SJSA1 (cell line): ENCODE data around the gene AUNIP. TPM values are rescaled to one million over a fixed set of nuclear protein-coding genes. Genes with fewer than 3 reads are reported as not detected.
"Not testable (repeated sequence)": the region's sequence is repeated elsewhere in the genome, so short reads cannot be mapped to it uniquely, and the experiment has no call there.

ENCODE experiments used
- DNase-seq, 2 experiments: peaks; one replicate each; pipeline ENCODE4 v3.0.0-alpha.2; 2015 to 2020; ENCODE audit warnings: low spot score in 2 of 2, low read depth in 1 of 2
- H3K27ac ChIP-seq: fragments of 250-450 bp; sonication (Bioruptor Pico); 2 replicates; pipeline ENCODE4 v1.5.1; 2020; ENCODE audit warnings: mild to moderate bottlenecking, moderate library complexity
- H3K27me3 ChIP-seq: fragments of 250-450 bp; sonication (Bioruptor Pico); replicated peaks from 2 replicates; pipeline ENCODE4 v1.5.1; 2020; ENCODE audit warnings: mild to moderate bottlenecking, moderate library complexity
- H3K36me3 ChIP-seq: fragments of 250-450 bp; sonication (Bioruptor Pico); 2 replicates; pipeline ENCODE4 v1.5.1; 2020; ENCODE audit warnings: mild to moderate bottlenecking
- H3K4me1 ChIP-seq: fragments of 250-450 bp; sonication (Bioruptor Pico); replicated peaks from 2 replicates; pipeline ENCODE4 v1.6.1; 2021; ENCODE audit warnings: mild to moderate bottlenecking
- H3K4me3 ChIP-seq: fragments of 250-450 bp; sonication (Bioruptor Pico); 2 replicates; pipeline ENCODE4 v1.5.1; 2020; ENCODE audit warnings: mild to moderate bottlenecking
- H3K9me3 ChIP-seq: fragments of 250-450 bp; sonication (Bioruptor Pico); replicated peaks from 2 replicates; pipeline ENCODE4 v1.5.1; 2020; ENCODE audit warnings: mild to moderate bottlenecking
- total RNA-seq: library from RNA; depleted of rRNA; stranded (reverse); fragments of >200 nt; shearing (Covaris generic); gene quantifications from 2 replicates; pipeline ENCODE4 v1.2.3, GENCODE V29; 2014

Gene AUNIP
- total RNA-seq, 1 experiment from 2014 or later, result 9.5 TPM

DNA sequence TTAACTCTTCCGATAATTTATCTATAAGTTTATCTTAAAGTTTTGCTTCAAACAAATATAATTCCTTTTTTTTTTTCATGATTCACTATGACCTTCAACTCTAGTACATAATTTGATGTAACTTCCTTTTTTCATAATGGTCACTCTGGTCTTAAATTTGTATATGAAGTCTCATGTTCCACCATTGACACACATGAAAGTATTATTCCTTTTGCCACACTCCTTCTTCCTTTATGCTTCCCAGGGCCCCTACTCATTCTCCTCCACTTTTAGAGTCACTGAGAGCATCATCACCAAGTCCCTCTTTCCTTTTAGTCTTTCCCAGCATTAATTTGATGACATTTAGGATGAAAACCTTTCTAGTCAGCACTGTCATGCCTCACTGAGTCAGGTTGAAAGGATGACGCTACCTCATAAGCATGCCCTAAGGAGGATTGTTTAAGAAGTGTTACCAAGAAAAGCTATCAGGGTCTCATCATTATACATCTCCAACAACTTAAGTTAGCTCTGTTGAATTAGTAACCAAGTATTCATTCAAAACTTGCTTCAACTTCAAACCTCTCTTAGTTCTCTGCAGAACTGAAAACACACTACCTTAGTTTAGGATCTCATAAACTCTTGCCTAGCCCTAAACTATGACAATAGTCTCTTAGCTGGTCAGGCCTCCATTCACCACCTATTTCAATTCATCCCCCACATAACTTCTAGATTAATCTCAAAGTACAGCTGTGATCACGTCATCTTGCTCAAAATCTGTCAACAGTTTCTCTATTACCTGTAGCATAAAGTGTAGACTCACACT lies 14.5 kb downstream of the AUNIP start:
- H3K27me3 ChIP-seq, result no peaks in the 10 kb centered on the region
- no peak overlapping the region for H3K27ac ChIP-seq
- no peak for DNase-seq
- H3K4me1 ChIP-seq, result no peaks in the 10 kb centered on the region; the same call in 1 of the 2 replicates
- H3K36me3 ChIP-seq, result no peaks in the 10 kb centered on the region
- H3K9me3 ChIP-seq, result no peaks in the 10 kb centered on the region
- no peak overlapping the region for H3K4me3 ChIP-seq

GRCh38 chr1:25843483-25843882 lies 15.8 kb downstream of the AUNIP start:
- H3K36me3 ChIP-seq, result no peaks in the 10 kb centered on the region
- no peak for DNase-seq
- H3K4me3 ChIP-seq, result no peak overlapping the region
- H3K27me3 ChIP-seq, result no peaks in the 10 kb centered on the region
- H3K4me1 ChIP-seq, result no peaks in the 10 kb centered on the region
- no peaks in the 10 kb centered on the region for H3K9me3 ChIP-seq
- no peak overlapping the region for H3K27ac ChIP-seq

DNA sequence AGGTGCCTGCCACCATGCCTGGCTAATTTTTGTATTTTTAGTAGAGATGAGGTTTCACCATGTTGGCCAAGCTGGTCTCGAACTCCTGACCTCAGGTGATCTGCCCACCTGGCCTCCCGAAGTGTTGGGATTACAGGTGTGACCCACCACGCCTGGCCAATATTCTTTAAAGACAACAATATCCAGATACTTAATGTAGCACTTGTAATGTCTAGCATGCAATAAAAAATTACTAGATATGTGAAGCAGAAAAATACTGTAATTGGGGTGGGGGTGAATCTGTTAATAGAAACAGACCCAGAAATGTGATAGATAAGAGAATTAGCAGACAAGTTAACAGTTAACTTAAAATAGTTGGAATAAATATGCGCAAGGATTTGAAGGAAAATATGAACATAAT lies 19.4 kb downstream of the AUNIP start:
- H3K36me3 ChIP-seq, result peaks cover 10% of the 10 kb centered on the region
- H3K27ac ChIP-seq, H3K4me1 ChIP-seq, DNase-seq, H3K9me3 ChIP-seq, H3K4me3 ChIP-seq, H3K27me3 ChIP-seq: not testable (repeated sequence)

DNA sequence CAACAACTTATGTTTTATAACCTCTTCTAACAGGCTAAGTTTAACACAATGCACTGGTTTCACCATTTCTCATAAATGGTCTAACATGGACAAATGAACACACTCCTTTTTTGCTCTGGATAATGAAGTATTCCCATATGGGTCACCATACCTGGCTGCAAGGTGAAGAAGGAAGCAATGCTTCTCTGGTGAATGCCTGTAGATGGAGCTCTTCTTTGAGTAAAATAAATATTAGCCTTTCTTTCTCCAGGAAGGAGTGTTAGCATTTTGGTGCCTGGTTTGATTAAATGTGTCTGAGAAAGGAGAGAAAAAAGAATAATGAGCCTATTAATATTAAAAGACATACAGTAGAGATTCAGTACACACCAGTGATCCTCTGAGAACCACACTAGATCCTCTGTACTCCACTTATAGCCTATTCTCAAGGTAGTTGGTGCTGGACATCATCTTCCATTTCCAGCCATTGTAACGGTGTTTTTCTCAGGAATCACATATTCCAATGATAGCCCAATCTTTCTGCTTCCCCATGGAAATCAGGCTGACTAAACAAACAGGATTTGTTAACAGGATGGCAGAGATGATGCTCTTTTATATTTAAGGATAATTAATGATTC lies 21.9 kb downstream of the AUNIP start:
- Histone ChIP-seq H3K4me3 (no peak overlapping the region), H3K4me1 (no peaks in the 10 kb centered on the region), H3K27ac (no peak overlapping the region), H3K27me3 (no peaks in the 10 kb centered on the region), H3K36me3 (peaks cover 34% of the 10 kb centered on the region), H3K9me3 (no peaks in the 10 kb centered on the region)
- no peak for DNase-seq

DNA sequence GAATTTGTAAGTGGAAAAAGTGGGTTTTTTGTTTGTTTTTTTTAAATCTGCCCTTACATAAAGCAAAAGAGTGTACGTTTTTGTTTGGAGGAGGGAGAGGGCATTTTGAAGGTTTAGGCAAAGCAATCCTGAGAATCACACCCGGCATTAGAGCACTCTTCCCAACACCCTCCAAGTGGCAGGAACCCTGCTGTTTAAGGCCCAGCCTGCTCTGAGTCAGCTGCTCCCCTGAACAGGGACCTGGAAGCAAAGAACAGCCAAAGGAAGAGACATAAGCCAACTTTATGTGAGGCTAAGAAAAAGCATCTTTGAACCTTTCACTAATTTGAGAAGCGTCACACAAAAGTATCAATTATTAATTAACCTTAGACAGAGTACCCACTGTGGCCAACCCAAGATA lies 22.6 kb downstream of the AUNIP start:
- Histone ChIP-seq H3K27me3 (no peaks in the 10 kb centered on the region), H3K4me1 (no peaks in the 10 kb centered on the region), H3K9me3 (no peaks in the 10 kb centered on the region), H3K27ac (no peak overlapping the region), H3K4me3 (no peak overlapping the region), H3K36me3 (peaks cover 41% of the 10 kb centered on the region)
- no peak for DNase-seq

GRCh38 chr1:25834894-25835293 lies 24.4 kb downstream of the AUNIP start:
- no peak for DNase-seq
- H3K36me3 ChIP-seq, result peaks cover 59% of the 10 kb centered on the region
- H3K27me3 ChIP-seq, result no peaks in the 10 kb centered on the region
- H3K4me1 ChIP-seq, result no peaks in the 10 kb centered on the region
- H3K27ac ChIP-seq, result no peak overlapping the region
- no peak overlapping the region for H3K4me3 ChIP-seq
- no peaks in the 10 kb centered on the region for H3K9me3 ChIP-seq

- Histone ChIP-seq H3K27ac (no peak overlapping the region), H3K9me3 (no peaks in the 10 kb centered on the region), H3K4me3 (no peak overlapping the region), H3K27me3 (no peaks in the 10 kb centered on the region), H3K4me1 (no peaks in the 10 kb centered on the region), H3K36me3 (peaks cover 77% of the 10 kb centered on the region)
- DNase-seq, result no peak
Measured at GRCh38 chr1:25833158-25833557, 26.1 kb downstream of the AUNIP start.

- Histone ChIP-seq H3K27me3 (no peaks in the 10 kb centered on the region), H3K36me3 (peaks cover 83% of the 10 kb centered on the region), H3K4me3 (no peak overlapping the region), H3K9me3 (no peaks in the 10 kb centered on the region), H3K4me1 (no peaks in the 10 kb centered on the region), H3K27ac (no peak overlapping the region)
- no peak for DNase-seq
Measured at GRCh38 chr1:25832336-25833037, 26.8 kb downstream of the AUNIP start.

DNA sequence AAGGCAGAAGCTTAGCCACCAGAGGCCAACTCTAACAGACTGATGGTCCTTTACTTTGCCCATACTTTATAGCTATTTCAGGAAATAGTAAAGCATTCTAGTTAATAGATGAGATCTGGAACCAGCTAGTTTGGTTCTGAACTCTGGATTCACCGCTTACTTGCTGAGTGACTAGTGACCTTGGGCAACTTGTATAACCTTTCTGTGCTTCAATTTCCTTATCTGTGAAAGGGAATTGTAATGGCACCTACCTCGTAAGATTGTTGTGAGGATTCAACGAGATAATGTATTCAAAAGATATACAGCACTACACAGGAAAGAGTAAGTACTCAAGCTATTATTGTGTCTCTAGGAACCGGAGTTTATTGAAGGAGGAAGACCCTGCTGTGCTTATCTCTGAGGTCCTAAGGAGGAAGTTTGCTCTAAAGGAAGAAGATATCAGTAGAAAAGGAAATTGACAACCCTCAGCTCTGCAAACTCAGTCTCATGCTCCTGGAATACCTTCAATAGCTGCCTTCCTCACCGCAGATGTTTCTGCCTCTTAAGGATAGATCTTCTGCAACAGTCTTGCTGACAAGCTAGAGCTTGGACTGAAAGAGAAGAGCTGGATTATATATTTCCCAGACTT lies 27.6 kb downstream of the AUNIP start:
- no peak for DNase-seq
- no peaks in the 10 kb centered on the region for H3K9me3 ChIP-seq
- no peaks in the 10 kb centered on the region for H3K4me1 ChIP-seq
- H3K36me3 ChIP-seq, result peaks cover 90% of the 10 kb centered on the region
- no peak overlapping the region for H3K27ac ChIP-seq
- H3K27me3 ChIP-seq, result no peaks in the 10 kb centered on the region
- no peak overlapping the region for H3K4me3 ChIP-seq

DNA sequence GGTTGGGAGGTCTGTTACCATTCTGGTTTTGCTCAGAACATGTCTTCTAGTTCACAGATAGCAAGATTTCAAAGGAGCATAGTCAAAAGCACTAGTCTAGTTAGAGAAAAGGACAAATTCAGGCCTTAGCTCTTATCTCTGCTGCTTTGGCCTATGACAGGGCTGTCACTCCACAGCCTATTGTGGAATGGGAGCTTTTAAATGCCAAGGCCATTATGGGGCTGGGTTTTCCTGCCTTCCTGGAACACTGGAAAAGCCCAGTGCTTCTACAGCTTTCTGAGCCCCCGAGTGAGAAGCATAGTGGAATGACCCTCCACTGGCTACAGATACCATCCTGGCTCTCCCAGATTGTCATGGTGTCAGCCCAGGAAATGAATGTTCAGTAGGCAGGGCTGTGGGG lies 30.2 kb downstream of the AUNIP start:
- H3K9me3 ChIP-seq, result no peaks in the 10 kb centered on the region
- H3K27me3 ChIP-seq, result no peaks in the 10 kb centered on the region
- no peak overlapping the region for H3K4me3 ChIP-seq
- H3K36me3 ChIP-seq, result peaks cover 88% of the 10 kb centered on the region
- no peak for DNase-seq
- no peak overlapping the region for H3K27ac ChIP-seq
- H3K4me1 ChIP-seq, result no peaks in the 10 kb centered on the region

DNA sequence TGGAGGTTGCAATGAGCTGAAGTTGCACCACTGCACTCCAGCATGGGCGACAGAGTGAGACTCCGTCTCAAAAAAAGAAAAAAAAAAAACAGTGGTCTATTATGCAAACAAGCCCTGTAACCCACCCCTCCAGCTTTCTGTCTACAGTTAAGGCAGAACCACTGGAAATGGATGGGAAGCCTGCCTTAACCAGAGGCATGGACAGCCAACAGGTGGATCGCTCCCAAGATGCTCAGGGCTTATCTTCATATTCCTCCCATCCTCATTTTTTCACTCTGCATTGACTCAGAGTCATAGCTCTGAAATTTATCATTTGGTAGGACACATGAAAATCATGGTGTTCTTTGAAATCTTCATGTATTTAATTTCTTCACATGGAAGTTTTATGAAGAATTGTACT lies 30.8 kb downstream of the AUNIP start:
- no peaks in the 10 kb centered on the region for H3K9me3 ChIP-seq
- H3K27me3 ChIP-seq, result no peaks in the 10 kb centered on the region
- no peaks in the 10 kb centered on the region for H3K4me1 ChIP-seq
- no peak overlapping the region for H3K4me3 ChIP-seq
- H3K27ac ChIP-seq, result no peak overlapping the region
- no peak for DNase-seq
- peaks cover 86% of the 10 kb centered on the region for H3K36me3 ChIP-seq

GRCh38 chr1:25826571-25826970 lies 32.7 kb downstream of the AUNIP start:
- Histone ChIP-seq H3K27me3 (no peaks in the 10 kb centered on the region), H3K27ac (no peak overlapping the region), H3K4me3 (no peak overlapping the region), H3K36me3 (peaks cover 76% of the 10 kb centered on the region), H3K4me1 (no peaks in the 10 kb centered on the region; the same call in 1 of the 2 replicates), H3K9me3 (no peaks in the 10 kb centered on the region)
- no peak for DNase-seq

DNA sequence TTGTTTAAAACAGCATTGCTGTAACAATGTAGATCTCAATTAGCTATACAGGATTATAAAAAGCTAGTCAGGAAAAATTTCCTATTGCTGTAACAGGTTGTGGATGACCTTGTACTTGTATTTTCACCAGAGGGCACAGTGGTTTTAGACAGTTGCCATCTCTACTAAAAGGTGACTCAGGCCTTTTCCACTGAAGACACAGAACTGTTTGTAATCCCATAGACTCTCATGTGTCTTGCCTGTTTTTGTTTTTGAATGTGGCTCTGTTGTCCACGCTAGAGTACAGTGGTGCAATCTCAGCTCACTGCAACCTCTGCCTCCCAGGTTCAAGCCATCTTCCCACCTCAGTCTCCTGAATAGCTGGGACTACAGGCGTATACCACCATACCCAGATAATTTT lies 33.7 kb downstream of the AUNIP start:
- Histone ChIP-seq H3K9me3 (no peaks in the 10 kb centered on the region), H3K36me3 (peaks cover 66% of the 10 kb centered on the region), H3K4me3 (no peak overlapping the region), H3K27ac (no peak overlapping the region), H3K4me1 (peaks cover 7% of the 10 kb centered on the region), H3K27me3 (no peaks in the 10 kb centered on the region)
- no peak for DNase-seq

- H3K4me1 ChIP-seq, result peaks cover 24% of the 10 kb centered on the region
- H3K36me3 ChIP-seq, result peaks cover 39% of the 10 kb centered on the region
- H3K27me3 ChIP-seq, result no peaks in the 10 kb centered on the region
- H3K9me3 ChIP-seq, result no peaks in the 10 kb centered on the region
- no peak overlapping the region for H3K27ac ChIP-seq
- H3K4me3 ChIP-seq, result no peak overlapping the region
- no peak for DNase-seq
Measured at GRCh38 chr1:25821630-25822091, 37.6 kb downstream of the AUNIP start.
